ENCODE data around the gene LDB3.
"Not testable (repeated sequence)": the region's sequence is repeated elsewhere in the genome, so short reads cannot be mapped to it uniquely, and the experiment has no call there.

Gene LDB3, protein sequence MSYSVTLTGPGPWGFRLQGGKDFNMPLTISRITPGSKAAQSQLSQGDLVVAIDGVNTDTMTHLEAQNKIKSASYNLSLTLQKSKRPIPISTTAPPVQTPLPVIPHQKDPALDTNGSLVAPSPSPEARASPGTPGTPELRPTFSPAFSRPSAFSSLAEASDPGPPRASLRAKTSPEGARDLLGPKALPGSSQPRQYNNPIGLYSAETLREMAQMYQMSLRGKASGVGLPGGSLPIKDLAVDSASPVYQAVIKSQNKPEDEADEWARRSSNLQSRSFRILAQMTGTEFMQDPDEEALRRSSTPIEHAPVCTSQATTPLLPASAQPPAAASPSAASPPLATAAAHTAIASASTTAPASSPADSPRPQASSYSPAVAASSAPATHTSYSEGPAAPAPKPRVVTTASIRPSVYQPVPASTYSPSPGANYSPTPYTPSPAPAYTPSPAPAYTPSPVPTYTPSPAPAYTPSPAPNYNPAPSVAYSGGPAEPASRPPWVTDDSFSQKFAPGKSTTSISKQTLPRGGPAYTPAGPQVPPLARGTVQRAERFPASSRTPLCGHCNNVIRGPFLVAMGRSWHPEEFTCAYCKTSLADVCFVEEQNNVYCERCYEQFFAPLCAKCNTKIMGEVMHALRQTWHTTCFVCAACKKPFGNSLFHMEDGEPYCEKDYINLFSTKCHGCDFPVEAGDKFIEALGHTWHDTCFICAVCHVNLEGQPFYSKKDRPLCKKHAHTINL

DNA sequence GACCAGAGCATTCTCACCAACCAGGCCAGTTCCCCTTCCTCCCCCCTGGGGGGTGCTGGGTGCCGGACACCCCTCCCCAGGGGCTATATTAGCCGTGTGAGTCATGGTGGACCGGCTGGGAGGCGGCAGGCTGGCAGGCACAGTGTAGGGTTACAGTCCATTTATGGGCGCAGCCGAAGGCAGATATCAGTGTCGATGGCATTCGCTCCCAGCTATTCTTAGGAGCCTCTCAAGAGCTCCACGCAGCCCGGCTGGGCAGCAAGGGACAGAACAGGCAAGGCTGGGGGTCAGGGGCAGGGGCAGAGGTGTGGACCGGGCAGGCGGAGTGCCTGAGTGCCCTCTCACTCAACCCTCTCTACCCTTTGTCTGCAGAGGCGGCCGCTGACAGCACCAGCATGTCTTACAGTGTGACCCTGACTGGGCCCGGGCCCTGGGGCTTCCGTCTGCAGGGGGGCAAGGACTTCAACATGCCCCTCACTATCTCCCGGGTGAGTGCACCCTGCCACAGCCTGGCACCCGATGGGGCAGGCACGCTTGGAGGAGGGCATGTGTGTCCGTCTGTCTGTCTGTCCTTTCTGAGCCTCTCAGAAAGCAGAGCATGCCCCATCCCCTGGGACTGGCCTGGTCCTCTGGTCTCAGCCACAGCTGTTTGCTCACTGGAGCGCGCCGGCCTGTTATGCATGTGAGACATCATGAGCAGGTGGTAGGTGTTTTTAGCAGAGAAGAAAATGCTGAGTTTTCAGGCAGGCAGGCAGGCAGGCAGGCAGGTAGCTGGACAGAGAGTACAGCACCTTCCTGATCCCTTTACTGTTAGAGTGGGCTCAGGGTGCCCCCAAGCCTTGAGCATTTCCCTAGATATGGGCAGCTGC is at the start of gene LDB3:
LDB3 (plus strand) TSS at position 215 of the 869 bp plus-strand sequence; CDS start at position 396, 181 bp downstream.
- DNase-seq: no peak

DNA sequence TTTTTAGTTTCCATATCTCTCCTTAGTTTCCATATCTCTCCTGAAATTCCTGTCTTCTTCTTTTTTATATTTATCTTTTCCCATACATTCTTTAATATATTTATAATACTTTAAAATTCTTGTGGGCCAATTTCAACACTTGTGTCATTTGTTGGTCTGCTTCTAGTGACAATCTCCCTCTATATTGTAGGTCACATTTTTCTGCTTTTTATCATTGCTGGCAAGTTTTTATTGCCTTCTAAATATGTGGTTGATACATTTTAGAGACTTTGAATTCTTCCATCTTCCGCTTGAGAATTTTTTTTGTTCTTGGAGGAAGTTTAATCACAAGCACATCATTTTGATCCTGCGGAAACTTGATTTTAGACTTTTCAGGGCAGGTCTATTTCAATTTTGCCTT is 40.0 kb upstream of the LDB3 start:
- no peak for DNase-seq

DNA sequence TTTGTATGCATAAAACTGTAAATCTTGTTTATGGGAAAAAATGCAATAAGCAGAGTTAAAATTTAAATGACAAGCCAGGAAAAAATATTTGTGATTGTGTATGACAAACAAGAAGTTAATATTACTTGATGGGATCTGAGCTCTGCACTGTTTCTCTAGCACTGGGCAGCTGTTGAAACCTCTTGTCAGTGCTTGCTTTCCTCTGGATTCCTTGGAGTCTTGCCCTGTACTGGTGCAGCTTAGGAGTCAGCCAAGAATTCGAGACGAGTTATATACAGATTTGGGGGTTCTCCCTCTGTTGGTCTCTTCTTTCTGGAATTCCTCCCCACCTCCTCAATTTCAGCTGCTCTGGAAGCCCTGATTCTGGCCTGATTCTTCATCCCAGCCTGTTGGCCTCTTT is 38.2 kb upstream of the LDB3 start:
- DNase-seq: no peak

DNA sequence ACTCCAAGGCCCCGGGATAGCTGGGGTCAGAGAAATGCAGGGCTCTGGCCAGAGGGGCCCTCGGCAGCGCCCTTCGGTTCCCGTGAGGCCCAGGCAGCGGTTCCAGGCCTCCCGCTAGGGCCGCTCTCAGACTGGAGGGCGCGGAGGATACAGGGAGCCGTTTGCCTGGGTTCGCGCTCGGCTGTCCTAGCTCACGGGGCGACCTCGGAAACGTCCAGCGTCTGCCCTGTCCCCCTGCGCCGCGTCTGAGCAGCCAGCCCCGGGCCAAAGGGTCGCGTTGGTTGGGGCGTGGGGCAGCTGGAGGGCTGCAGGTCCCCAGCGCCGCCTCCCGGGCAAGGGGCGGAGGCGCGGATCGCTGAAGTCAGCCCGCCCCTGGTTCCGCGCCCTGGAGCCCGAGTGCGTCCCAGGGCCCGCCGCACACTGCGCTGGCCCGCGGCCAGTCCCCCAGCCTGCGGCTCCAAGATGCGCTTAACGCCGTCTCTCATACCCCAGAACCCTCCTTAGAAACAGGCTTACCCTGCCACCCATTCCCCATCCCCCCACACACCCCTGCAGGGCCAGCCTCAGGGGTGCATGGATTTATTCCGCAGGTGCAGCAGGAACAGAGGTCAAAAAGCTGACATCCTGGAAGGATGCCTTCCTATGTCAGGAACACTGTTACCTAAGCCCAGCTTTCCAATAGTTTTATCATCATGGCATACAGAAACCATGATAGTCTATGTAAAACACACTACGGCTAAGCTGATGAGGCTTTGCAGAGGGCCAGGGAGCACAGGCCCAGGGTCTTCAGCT is 36.1 kb upstream of the LDB3 start:
- no peak for DNase-seq

DNA sequence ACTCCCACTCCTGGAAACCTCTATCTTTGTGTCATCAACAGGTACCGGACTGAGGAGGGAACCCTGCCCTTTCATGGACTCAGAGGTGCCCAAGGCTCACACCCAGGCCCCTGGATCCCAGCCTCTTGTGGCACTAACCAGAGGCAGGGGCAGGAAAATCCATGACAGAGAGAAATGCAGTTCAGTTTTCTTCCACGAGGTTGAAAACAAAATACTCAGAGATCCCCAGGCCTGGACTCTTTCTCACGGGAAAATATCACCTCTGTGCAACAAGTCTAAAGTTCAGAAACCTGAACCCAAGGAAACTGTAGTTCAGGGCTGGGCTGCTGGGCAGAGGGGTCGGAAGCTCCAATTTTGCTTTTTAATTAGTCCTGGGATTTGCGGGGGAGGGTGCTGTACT is 35.4 kb upstream of the LDB3 start:
- no peak for DNase-seq

DNA sequence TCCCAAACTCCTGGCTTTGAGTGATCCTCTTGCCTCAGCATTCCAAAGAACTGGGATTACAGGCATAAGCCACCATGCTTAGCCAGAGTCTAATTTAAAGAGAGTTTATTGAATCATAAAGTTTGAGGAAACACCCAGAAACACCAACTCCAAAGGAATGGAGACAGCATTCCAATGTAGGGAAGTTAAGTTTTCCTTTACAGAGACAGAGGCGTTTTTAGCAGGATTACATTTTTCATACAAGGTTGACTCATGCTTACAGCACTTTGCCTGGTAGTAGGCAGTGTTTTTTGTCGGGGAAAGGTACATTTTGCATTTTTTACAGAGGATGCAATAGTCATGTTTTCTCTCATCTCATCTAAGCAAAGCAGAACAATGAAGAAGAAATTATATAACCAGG is 32.9 kb upstream of the LDB3 start:
- no peak for DNase-seq

DNA sequence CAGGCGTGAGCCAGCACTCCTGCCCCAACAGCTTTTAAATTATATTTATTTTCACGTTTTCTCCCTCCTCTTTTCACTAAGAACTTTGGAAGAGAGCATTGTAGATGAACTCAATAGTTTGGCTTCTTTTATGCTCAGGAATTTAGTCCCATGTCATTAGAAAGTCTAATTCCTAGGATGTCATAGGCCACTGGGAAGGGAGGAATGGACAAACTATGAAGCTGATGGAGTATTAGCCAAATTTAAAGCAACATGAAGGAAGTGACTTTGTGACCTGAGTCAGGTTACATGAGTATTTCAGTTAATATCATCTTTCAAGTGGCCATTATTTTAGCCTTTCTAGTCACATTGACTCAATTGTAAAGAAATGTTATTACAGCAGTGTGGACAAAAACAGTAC is 32.0 kb upstream of the LDB3 start:
- DNase-seq: no peak

DNA sequence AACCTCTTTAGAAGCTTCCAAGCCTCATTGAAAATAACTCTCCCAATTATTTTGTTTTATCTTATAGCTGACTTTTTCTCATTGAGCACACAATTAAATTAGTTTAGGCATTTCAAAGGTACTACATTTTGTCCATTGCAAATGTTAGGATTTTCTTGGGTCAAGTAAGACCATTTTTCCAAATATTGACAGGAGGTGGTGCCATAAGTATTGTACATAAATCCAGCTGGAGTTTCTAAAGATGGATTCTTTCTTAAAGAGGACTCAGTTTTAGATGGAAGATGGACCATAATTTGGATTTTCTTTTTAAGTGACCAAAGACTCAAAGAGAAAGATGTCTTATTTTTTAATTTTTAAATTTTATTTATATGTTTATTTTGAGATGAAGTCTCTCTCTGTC is 26.3 kb upstream of the LDB3 start:
- no peak for DNase-seq

DNA sequence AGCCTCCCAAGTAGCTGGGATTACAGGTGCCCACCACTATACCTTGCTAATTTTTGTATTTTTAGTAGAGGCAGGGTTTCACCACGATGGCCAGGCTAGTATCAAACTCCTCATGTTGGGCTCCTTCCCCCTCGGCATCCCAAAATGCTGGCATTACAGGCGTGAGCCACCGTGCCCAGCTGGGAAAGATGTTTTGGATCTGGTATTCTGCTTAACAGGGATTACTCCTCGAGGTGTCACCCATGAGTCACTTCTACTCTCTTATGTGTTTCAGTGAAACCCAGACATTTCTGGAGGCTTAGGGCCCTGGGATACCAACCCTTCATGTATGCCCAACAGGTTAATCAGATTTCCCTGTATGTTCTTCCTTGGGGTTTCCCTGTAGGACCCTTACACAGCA is 25.8 kb upstream of the LDB3 start:
- no peak for DNase-seq

DNA sequence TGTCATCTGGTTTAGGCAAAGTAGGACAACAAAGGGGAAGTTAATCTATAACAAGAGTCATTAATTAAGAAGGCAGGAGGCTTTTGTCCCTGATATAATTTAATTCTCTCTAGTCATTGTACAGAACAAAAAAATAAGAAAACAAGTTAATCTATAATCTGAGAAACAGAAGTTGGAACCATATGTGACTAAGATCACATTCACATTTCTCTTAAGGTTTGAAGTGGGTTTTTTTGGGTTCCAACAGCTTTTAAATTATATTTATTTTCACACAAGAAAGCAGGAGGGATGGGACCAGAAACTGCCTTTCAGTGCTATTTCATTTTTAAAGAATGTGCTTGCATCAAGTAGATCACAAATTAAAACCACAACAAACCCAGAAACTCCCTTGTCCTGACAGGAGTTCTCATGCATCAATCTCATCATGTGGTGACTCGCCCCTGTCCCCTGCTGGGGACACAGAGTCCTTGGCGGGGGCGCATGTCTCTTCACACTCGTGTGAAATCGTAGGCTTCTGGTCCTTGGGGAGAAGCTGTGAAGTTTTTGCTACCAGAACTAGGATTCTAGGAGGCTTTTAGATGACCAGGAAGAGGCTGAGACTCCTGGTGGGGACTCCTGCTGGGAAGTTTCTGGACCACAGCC is 24.0 kb upstream of the LDB3 start:
- DNase-seq: no peak

DNA sequence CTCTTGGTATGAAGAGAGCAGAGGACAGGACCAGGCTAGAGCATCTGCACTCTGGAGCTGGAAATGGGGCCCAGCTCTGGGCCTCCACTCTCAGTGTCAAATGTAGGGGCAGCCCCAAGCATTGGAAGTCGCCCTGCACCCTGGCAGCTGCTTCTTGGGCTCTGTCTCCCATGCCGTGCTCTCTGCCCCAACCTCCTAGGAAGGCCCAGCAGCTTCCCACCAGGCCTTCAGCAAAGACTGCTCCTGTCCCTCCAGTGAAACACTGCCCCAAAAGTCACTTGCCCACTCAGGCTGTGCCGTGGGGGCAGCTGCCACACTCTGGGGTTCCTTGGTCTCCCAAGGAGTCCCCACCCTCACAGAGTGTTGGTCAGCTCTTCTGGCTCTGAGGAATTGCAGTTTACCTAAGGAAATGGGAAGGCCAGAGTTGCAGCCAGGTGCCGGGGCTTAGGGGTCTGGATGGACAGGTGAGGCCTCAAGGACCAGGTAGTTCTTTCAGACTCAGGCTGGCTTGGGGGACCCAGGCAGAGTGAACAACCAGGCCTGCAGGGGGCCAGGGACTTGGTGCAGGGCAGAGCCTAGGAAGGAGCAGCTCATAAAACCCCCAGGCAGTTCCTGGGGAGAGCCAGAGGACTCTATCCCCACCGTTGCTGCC is 23.4 kb upstream of the LDB3 start:
- DNase-seq: no peak

DNA sequence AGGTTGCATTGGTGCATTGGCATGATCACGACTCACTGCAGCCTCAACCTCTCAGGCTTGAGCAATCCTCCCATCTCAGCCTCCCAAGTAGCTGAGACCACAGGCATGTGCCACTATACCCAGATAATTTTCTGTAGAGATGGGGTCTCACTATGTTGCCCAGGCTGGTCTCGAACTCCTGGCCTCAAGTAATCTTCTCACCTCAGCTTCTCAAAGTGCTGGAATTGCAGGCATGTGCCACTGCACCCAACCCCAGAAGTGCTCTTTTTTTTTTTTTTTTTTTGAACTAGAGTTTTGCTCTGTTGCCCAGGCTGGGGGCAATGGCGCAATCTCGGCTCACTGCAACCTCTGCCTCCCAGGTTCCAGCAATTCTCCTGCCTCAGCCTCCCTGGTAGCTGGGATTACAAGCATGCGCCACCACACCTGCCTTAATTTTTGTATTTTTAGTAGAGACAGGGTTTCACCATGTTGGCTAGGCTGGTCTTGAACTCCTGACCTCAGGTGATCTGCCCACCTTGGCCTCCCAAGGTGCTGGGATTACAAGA is 22.6 kb upstream of the LDB3 start:
- DNase-seq: not testable (repeated sequence)

DNA sequence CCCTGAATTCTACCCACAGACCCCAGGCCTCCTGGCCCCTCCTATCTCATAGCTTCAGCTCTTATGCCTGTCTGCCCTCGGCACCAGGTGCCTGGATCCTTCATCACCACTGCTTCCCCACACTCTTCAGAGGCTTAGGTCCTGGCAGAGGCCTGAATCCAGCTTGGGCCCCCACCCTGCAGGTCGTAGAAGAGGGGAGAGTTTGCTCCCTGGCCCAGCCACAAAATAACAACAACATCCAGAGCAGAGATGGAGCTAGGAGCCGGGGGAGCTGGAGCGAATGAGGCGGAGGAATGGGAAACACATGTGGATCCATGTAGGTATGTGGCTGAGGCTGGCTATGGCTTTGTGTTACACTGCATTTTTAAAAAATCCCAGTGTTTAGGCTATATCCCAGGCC is 21.8 kb upstream of the LDB3 start:
- no peak for DNase-seq

DNA sequence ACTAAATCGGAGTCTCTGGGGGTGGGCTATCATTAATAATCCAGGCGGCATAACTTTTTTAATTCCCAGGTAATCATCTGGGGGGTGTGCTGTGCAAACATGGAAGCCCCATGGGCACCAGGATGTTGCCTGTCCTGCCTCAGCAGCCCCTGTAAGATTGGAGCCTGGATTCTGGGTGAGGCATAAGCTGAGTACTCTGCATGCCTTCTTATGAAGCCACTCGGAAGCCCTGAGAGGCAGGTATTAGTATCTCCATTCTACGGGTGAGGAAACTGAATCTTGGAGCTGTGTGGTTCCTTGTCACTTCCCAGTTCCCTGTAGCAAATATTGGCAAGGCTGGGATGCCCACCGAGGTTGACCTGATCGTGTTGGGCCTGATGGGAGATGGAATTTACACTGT is 21.4 kb upstream of the LDB3 start:
- DNase-seq: no peak

DNA sequence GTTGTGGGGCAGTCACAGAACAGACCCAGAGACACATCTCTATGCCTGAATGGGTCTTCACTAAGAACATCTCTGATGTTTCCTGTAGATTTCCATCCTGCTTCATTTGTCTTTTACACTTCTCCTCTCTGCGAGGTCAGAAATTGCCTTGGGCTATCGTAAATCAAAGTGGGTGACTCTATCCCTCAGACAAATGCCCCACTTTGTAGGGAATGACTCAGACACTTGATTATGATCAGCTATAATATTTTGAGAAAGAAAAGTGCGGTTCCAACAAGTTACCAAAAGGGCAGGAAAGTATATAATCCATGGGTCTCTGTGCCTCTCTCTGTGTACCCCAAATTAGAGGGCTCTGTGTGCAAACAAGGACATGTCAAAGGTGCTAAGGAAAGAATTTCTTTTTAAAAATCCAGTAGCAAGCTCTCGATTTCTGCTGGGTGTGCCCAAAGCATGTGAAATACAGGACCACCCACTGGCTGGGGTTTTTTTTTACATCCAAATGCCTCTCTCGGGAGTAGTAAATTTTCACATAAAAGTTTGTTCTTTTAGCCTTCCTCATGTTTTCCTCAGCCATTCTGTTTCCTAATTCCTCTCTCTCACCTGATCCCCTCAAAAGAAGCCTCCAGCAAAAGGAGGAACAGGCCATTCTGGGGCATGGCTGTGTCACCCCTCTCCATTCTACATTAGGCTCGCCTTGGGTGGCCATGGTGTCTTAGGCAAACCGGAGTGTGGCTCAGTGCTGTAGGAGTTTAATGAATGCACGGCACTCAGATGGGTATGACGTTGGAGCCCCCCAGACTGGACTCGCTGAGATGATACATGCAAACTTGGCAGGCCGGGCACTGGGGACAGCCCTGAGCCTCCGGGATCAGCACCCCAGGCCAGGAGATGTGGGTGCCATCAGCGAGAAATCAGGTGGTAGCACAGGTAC is 20.3 kb upstream of the LDB3 start:
- DNase-seq: no peak

DNA sequence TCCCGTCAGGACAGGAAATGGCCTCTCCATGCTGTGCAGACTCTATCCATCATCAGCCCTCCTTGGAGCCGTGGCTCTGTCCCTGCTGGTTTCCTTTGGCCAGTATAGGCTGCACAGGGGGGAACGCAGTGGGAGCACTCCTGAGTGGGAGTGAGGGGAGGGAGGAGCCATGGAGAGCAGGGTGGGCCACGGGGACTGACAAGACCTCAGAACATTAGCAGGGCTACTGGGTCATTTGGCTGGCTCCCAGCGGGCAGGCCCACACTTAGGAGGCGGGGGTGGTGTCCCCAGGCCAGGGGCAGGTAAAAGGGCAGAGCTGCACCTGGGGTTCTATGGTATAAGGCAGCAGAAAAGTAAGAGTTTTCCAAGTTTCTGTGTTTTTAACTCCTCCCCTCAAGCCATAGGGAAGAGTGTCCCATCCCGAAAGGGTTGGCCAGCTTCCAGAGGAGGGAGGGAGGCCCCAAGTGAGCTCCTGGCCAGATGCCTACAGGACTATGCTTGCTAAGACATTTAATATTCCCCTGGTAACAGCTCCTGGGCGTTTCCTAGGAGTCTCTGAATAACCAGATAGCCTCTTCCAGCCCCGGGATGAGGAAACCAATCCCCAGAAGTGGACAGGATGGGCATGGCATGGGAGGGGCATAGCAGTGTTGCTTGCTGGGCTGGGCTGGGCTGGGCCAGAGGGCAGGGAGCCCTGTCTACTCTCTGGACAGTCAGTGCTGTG is 19.4 kb upstream of the LDB3 start:
- DNase-seq: no peak

DNA sequence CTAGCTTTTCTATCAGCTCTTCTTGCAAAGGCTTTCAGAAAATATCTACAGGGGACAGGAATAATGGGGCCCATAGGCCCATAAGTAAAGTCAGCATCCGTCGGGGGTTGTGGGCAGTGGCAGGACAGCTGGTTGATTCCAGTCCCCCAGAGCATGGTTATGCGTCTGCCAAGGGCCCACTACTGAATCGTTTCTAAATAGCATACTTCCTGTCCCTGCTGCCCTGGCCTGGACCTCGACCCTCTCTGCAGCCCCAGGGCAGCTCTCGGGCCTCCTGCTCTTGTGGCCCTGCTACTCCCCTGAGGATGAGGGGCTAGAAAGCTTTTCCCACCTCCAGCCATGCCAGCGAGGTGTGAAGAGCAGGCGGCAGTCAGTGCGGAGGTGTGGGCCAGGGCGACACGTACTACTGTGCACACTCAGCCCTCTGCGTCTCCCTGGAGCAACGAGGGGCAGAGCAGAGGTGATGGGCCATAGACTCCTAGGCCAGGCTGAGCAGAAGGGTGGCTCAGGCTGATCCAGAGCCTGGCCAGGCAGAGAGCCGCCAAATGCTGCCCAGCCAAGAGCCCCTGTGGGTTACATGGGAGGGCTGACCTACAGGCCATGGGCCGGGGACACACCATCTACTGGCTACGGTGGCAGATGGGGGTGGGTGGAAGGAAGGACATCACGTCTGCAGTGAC is 18.7 kb upstream of the LDB3 start:
- DNase-seq: no peak

DNA sequence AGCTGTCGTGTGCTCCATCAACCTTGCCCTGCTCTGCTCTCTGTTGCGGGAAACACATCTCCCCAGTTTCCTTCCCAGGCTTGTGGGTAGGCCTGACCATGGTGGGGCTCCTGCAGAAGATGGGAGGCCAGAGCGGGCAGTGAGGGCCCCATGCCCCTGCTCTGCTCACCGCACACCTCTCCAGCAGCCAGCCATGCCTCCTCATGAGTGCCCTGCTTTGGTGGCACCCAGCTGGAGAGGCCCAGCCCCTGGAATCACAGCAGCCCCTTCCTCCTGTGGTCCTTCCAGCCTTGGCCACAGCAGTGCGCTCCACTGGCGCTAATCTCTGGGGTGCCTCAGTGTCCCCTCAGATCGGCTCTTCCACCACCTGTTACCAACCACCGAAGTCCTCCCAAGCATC is 18.2 kb upstream of the LDB3 start:
- DNase-seq: no peak

DNA sequence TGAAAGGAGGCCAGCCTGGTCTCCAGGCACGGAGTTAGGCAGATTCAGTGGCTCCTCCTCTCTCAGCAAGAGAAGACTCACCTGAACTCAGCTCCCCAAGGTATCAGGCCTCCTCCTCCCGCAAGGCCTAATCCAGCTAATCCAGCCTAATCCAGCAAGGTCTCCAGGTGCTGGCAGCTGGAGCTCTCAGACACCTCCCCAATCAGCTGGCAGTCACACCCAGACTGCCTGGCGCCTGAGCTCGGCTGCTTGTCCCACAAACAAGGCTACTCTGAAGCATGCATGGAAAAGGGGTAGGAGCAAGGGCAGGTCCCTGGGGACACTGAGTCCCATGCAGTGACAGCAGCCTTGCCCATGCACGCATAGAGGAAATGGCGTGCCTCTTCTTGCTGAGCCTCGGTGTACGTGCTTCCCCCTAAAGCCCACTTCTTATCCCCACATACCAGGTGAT is 17.3 kb upstream of the LDB3 start:
- DNase-seq: no peak
